LNCAP (cell line): Measurements from ENCODE around the gene ANAPC1.

Source experiments
- TF ChIP-seq, protein P1 (sequence below): fragments of 450-650 bp; IDR thresholded peaks from 2 replicates; pipeline ENCODE4 v1.5.1; 2017; ENCODE audit warnings: mild to moderate bottlenecking

ANAPC1 gene

GRCh38 chr2:111812970-111813622, 70.9 kb downstream of the ANAPC1 start:
- TF ChIP-seq, protein P1, sequence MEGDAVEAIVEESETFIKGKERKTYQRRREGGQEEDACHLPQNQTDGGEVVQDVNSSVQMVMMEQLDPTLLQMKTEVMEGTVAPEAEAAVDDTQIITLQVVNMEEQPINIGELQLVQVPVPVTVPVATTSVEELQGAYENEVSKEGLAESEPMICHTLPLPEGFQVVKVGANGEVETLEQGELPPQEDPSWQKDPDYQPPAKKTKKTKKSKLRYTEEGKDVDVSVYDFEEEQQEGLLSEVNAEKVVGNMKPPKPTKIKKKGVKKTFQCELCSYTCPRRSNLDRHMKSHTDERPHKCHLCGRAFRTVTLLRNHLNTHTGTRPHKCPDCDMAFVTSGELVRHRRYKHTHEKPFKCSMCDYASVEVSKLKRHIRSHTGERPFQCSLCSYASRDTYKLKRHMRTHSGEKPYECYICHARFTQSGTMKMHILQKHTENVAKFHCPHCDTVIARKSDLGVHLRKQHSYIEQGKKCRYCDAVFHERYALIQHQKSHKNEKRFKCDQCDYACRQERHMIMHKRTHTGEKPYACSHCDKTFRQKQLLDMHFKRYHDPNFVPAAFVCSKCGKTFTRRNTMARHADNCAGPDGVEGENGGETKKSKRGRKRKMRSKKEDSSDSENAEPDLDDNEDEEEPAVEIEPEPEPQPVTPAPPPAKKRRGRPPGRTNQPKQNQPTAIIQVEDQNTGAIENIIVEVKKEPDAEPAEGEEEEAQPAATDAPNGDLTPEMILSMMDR: peak; percentile 31; the same call in 1 of the 2 replicates
